HG03060 (cell line): ENCODE measurements around the gene SNRPA.
"Not testable (repeated sequence)": the region's sequence is repeated elsewhere in the genome, so short reads cannot be mapped to it uniquely, and the experiment has no call there.

Source experiments
- ATAC-seq: cut with Tn5 transposase; IDR thresholded peaks from one replicate; pipeline ENCODE4 v1.9.1; 2021; ENCODE audit warnings: low read depth, moderate number of reproducible peaks; ENCODE audit not compliant: unreplicated experiment

SNRPA gene

DNA sequence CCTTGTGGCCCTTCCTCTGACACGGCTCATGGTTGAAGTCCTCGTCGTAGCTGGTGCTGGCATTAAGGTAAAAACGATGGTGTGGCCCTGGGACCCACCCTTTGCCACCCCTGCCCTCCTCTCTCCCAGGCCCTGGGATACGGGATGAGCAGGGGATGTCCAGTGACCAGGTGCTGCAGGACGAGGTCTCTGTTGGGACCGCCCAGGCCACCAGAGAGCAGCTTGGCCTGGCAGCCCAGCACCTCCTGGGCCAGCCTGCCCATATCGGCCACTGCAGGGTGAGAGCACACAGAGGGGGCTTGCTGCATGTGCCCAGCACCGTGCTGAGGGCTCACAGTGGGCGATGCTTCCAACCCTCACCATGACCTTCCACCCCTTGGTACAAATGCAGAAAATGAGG, 7.1 kb upstream of the SNRPA start:
- no peak for ATAC-seq

DNA sequence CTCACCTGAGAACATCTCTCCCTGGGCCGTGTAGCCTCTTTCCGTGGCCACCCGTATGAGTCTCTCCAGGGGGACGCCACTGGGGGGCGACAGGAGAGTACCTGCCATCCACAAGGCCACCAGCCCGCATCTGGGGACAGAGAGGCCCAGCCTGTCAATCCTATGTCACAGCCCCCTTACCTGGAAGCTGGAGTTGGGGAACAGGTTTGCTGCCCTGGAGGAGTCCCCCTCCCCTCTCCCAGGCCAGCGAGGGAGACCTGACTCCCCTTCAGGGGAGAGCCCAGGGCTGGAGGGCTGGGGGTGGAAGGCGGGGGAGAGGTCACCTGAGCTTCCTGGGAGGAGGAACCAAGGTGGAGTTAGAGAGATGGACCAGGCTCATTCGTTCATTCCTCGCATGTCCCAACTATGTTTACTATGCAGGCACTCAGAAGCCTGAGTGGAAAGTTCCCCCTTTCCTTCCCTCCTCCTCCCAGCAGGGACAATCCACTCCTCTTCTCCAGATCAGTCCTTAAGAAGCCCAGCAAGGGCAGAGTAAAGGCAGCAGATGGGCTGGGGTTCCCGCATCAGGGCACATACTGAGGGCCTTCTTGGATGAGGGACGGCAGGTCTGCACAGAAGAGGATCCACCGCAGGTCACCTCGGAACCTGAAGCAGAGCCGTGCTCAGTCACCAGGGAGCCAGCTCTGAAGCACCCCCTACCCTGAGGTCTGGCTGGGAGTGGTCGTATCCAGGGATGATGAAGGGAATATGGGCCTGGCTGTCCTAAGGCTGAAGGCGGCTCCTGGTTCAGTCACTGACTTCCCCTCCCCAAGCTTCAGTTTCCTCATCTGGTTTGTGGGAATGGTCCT, 6.2 kb upstream of the SNRPA start:
- no peak for ATAC-seq

DNA sequence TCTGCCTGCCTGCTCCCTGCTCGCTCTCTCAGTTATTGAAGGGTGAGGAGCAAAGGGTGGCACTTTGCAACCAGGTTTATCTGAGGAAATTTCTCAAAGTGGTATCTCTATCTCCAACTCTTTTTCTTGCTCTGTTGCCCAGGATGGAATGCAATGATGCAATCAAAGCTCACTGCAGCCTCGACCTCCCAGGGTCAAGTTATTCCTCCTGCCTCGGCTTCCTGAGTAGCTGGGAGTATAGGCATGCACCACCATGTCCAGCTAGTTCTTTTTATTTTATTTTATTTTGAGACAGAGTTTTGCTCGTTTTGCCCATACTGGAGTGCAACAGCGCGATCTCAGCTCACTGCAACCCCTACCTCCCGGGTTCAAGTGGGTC, 5.6 kb upstream of the SNRPA start:
- no peak for ATAC-seq

DNA sequence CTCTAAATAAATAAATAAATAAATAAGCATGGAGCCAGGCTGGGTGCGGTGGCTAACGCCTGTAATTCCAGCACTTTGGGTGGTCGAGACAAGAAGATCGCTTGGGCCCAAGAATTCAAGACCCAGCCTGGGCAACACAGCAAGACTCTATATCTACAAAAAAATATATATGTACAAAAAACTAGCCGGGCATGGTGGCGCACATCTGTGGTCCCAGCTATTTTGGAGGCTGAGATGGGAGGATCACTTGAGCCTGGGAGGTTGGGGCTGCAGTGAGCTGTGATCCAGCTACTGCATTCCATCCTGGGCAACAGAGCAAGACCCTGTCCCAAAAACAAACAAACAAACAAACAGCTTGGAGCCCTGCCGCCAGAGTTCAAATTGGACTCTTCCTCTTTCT, 3.5 kb upstream of the SNRPA start:
- ATAC-seq, result no peak

DNA sequence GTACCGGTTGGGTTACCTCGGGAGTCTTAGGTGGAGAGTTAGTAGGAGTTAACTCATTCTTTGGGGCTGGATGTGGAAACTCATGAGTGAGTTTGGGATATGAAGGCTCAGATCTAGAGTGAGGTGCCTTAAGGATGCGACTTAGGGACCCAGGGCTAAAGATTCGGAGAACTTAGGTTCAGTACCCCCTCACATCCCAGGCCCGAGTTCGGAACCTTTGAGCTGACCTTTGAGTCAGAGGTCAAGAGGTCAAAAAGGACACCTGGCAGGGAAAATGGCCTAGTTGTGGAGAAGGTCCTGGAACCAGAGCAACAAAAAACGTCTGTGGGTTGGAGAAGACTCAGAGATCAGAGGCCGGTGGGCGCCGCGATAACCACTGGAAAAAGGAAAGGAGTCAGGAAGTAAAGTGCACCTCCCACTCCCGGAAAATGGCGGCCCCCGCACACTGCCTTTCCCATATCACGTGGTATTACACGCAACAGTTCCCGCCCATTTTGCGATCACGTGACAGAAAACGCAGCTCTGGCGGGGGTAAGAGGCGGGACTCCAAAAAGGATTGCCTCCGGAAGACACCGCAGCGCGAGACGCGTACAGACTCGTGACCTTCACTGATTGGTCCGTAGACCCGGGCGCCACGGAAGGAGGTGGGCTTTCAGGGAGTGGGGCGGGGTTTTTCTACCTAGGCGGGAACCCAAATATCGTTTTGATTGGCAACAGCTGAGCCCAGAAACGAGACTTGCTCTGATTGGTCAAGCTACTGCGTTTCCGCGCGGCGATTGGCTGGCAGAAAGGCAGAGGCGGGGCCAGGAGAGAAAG, 737 bp upstream of the SNRPA start, which contains the start of gene ACTMAP:
Gene ACTMAP (minus strand): TSS at position 420 of the 816 bp plus-strand sequence. CDS start 674 bp downstream, outside the sequence.
- peak; percentile 61 for ATAC-seq

DNA sequence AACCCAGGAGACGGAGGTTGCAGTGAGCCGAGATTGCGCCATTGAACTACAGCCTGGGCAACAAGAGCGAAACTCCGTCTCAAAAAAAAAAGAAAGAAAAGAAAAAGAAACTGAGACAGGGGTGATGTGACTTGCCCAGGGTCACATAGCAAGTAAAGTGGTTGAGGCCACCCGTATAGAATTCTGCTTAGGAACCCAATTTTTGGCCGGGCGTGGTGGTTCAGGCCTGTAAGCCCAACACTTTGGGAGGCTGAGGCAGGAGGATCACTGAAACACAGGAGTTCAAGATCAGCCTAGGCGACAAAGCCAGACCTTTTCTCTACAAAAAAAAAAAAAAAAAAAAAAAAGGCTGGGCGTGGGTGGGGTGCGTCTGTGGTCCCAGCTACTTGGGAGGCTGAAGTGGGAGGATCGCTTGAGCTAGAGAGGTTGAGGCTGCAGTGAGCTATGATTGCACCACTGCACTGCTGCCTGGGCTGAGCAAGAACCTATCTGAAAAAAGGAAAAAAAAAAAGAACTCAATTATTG, 1.3 kb downstream of the SNRPA start:
- no peak for ATAC-seq

DNA sequence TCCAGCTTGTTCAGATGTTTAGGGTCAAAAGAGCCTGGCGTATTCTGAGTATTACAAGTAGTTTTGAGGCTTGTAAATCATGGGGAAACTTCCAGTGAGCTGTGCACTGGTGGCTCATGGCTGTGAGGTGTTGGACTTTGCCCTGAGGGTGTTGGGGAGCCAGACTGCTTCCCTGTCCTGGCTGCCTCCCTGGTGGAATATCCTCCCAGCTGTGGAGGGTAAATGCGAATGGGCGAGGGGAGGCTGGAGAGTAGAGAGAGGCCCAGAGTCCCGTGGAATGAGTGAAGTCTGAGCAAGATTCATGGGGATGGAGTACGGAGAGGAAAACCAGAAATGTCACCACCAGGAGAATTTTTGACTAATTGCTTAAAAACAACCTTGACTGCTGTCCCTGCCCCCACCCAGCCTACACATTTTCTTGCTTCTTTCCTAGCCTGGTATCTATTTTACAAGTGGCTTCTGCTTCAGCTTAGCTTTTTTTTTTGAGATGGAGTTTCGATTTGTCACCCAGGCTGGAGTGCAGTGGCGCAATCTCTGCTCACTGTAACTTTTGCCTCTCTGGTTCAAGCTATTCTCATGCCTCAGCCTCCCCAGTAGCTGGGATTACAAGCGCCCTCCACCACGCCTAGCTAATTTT, 3.7 kb downstream of the SNRPA start:
- no peak for ATAC-seq

DNA sequence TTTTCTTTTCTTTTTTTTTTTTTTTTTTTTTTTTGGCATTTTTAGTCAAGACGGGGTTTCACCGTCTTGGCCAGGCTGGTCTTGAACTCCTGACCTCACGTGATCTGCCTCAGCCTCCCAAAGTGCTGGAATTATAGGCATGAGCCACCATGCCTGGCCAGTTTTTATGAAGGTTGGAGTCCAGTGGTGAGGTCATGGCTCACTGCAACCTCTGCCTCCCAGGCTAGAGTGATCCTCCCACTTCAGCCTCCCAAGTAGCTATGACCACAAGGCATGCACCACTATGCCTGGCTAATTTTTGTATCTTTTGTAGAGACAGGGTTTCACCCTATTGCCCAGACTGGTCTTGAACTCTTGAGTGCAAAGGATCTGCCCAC, 4.2 kb downstream of the SNRPA start:
- ATAC-seq, result no peak

DNA sequence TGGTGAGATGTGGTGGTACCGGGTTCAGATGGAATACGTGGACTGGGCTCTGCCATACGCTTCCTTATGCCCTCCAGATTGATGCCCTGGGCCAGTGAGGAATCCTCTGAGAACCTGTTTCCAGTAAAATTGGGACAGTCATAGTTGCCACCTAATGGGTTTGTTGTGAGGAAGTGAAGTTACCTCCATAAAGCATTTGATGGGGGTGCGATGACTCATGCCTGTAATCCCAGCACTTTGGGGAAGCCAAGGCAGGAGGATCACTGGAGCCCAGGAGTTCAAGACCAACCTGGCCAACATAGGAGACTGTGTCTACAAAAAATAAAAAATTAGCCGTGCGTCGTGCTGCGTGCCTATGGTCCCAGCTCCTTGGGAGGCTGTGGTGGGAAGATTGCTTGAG, 4.8 kb downstream of the SNRPA start:
- no peak for ATAC-seq

DNA sequence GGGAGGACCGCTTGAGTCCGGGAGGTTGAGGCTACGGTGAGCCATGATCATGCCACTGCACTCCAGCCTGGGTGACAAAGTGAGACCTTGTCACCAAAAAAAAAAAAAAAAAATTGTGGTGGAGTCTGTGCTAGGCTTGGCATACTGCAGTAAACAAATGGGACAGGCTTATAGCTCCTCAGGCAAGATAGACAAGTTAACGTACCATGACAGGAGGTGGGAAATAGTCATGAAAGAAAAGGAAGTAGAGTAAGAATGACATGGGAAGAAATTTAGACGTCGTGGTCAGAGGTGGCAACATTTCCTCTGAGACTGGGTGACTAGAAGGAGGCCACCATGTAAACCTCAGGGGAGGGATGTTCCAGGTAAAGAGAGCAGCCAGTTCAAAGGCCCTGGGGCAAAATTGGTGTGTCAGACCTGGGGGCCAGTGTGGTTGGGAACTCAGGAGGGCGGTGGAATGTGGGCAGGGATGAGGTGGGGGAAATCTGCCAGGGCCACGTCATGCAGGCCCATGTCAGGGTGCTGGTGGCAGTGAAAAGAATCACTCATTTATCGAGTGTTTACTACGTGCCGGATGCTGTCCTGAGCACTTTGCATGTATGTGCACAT, 5.6 kb downstream of the SNRPA start:
- no peak for ATAC-seq

DNA sequence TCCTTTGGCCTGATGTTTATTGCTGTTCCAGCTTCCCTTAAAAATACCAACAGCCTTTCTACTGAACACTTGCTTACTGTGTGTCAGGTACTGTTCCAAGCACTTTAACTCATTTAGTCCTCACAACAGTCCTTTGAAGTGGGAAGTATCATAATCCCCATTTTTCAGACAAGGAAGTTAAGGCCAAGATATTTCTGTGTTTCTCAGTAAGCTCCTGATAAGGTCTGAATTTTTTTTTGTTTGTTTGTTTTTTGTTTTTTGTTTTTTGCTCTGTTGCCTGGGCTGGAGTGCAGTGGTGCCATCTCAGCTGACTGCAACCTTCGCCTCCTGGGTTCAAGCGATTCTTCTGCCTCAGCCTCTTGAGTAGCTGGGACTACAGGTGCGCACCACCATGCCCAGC, 7.5 kb downstream of the SNRPA start:
- ATAC-seq, result no peak

DNA sequence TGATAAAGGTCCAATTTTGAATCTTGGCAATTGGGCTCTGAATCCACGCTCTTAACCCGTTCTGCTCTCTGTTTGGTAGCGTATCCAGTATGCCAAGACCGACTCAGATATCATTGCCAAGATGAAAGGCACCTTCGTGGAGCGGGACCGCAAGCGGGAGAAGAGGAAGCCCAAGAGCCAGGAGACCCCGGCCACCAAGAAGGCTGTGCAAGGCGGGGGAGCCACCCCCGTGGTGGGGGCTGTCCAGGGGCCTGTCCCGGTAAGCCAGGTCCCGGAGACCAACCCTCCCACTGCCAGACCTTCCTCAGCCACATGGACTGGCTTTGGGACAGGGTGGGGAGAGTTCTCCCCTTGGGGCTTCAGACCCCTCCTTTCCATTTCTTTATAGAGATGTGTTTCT, 8.3 kb downstream of the SNRPA start:
- ATAC-seq, result no peak

DNA sequence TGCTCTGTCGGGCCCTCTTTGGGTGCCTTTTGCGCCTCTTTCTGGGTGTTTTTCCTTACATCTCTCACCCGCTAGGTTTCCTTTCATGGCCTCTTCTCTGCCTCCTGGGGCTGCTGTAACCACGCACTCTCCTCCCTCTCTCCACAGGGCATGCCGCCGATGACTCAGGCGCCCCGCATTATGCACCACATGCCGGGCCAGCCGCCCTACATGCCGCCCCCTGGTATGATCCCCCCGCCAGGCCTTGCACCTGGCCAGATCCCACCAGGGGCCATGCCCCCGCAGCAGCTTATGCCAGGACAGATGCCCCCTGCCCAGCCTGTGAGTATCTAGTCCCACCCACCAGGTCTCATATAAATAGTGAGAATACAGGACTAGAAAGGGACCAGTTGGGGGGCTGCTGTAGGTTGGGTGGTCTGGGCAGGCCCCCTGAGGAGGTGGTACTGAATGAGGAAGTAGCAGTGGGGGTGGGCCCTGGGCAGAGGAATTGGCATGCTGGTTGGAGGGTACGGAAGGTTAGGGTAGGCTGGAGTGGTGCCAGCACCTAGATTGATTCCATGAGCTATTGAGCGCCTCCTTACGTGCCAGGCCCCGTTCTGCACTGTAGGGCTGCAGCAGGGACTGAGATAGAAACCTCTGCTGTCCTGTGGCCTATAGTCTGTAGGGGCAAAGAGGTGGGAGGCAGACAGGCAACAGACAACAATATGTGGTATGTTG, 11.9 kb downstream of the SNRPA start:
- no peak for ATAC-seq

DNA sequence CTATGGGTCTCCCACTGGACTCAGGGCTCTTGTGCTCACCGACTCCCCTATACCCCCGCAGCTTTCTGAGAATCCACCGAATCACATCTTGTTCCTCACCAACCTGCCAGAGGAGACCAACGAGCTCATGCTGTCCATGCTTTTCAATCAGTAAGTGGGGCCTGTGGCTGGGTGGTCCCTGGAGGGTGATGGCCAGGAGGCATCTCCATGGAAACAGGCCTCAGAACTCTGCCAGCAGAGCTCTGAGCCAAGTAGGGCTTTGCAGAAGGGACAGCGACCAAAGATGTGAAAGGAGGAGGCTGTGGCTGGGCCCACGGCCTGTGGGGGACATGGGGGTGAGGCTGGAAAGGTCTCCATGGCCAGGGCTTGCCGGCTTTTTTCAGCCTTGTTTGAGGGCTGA, 12.5 kb downstream of the SNRPA start:
- ATAC-seq, result no peak

DNA sequence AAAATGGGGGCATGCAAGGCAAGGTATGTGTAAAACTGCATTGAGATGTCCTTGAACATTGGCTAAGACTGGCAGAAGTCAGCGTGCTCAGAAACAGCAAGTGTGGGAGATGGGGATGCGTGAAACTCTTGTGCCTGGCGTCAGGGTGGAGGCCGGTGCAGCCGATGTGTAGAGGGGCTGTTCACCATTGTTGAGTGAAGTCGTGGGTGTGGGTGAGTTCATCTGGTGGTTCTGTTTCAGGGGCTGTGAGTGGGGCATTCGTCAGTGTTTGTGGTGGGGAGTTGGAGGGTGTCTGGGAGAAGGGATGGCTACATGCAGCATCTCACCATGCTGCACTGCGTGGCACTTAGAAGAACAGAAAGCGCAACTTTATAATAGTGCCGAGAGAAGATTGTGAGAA, 13.0 kb downstream of the SNRPA start:
- no peak for ATAC-seq

DNA sequence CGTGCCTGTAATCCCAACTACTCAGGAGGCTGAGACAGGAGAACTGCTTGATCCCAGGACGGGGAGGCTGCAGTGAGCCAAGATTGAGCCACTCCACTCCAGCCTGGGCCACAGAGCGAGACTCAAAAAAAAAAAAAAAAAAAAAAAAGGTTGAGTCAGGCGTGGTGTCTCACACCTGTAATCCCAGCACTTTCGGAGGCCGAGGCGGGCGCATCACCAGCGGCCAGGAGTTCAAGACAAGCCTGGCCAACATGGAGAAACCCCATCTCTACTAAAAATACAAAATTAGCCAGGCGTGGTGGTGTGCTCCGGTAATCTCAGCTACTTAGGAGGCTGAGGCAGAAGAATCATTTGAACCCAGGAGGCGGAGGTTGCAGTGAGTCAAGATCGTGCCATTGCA, 15.4 kb downstream of the SNRPA start:
- not testable (repeated sequence) for ATAC-seq

DNA sequence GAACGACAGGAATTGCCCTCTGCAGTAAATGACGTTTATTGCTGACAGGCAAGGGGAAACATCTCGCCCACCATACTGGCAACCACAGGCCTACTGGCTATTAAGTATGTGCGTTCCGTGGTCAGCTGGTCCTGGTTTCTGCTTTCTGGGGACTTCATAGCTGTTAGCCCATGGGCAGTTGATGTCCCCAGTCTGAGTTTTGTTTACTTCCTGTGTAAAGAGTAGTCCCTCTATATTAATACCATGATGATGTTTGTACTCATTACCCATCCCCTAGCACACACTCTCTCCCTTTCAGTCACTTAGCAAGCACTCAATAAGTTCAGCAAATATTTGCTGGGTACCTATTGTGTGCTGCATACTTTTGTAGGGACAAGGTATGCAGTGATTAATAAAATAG, 17.9 kb downstream of the SNRPA start:
- ATAC-seq, result no peak

DNA sequence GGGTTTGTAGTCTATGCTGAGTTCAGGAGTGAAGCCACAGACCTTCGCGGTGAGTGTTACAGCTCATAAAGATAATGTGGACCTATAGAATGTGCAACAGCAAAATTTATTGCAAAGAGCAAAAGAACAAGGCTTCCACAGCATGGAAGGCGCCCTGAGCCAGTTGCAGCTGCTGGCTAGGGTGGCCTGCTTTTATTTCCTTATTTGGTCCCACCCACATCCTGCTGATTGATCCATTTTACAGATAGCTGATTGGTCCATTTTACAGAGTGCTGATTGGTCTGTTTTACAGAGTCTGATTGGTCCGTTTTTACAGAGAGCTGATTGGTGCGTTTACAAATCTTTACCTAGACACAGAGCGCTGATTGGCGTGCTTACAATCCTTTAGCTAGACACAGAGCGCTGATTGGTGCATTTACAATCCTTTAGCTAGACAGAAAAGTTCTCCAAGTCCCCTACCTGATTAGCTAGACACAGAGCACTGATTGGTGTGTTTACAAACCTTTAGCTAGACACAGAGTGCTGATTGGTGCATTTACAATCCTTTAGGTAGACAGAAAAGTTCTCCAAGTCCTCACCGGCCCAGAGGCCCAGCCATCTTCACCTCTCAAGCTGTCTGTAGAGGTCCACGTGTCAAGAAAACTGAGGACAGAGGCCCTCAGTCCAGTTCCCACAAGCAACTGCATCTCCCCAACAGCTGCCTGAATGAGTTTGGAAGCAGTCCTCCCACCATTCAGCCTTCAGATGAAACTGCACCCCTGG, 20.3 kb downstream of the SNRPA start:
- not testable (repeated sequence) for ATAC-seq

DNA sequence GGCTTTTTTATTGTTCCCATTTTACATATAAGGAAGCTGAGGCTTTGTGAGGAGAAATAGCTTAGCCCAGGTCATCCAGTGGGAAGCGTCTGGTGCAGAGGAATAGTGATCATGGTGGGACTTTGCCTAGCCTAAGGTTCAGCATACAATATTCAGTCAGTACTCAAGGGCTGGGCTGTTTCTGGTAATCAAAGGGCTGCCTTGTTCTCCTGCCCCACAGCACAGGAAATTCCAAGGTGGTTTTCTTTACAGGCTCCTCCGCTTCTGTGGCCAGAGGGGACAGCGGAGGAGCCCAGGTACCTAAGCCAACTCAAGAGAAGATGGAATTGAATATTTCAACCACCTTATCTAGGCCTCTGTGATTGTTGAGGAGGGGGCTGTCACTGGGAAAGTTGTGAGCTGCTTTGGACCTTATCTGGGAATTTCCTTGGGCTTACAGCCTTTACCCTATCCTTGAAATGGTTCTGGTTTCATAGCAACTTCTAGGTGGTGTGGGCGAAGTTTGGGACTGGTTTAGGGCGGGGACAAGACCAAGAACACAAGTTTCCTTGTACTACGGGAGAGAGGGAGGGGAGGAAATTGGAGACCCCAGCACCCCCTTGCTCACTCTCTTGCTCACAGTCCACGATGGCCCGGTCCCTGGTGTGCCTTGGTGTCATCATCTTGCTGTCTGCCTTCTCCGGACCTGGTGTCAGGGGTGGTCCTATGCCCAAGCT, 24.1 kb downstream of the SNRPA start, which contains the start of gene MIA:
Gene MIA (plus strand): TSS at position 606 of the 716 bp plus-strand sequence. CDS start 22 bp downstream, at position 628.
- ATAC-seq, result no peak
